ENCODE measurements around the gene FRMD4A.
"Not testable (repeated sequence)": the region's sequence is repeated elsewhere in the genome, so short reads cannot be mapped to it uniquely, and the experiment has no call there.

The FRMD4A gene

GRCh38 chr10:13767676-13768178 lies 563.0 kb downstream of the FRMD4A start:
- no peak for DNase-seq

- not testable (repeated sequence) for DNase-seq
Observed at GRCh38 chr10:13767148-13767547, 563.6 kb downstream of the FRMD4A start.

GRCh38 chr10:13765641-13766341 lies 564.9 kb downstream of the FRMD4A start:
- DNase-seq = no peak

- no peak for DNase-seq
Observed at GRCh38 chr10:13761490-13762091, 569.1 kb downstream of the FRMD4A start.

GRCh38 chr10:13759168-13759567 lies 571.6 kb downstream of the FRMD4A start:
- no peak for DNase-seq

GRCh38 chr10:13758756-13759155 lies 572.0 kb downstream of the FRMD4A start:
- no peak for DNase-seq

- DNase-seq = no peak
Observed at GRCh38 chr10:13758312-13758711, 572.4 kb downstream of the FRMD4A start.

- no peak for DNase-seq
Observed at GRCh38 chr10:13754277-13754676, 576.4 kb downstream of the FRMD4A start.

GRCh38 chr10:13751191-13751764 lies 579.4 kb downstream of the FRMD4A start:
- no peak for DNase-seq

- DNase-seq = no peak
Observed at GRCh38 chr10:13750299-13751190, 580.2 kb downstream of the FRMD4A start.

GRCh38 chr10:13745271-13745670 lies 585.5 kb downstream of the FRMD4A start:
- no peak for DNase-seq

GRCh38 chr10:13743963-13744362 lies 586.8 kb downstream of the FRMD4A start:
- no peak for DNase-seq

GRCh38 chr10:13743101-13743693 lies 587.5 kb downstream of the FRMD4A start:
- DNase-seq = no peak

GRCh38 chr10:13741438-13741837 lies 589.3 kb downstream of the FRMD4A start:
- DNase-seq = no peak

GRCh38 chr10:13740461-13740860 lies 590.3 kb downstream of the FRMD4A start:
- DNase-seq = no peak

- DNase-seq = no peak
Observed at GRCh38 chr10:13739183-13739582, 591.5 kb downstream of the FRMD4A start.

GRCh38 chr10:13736506-13736905 lies 594.2 kb downstream of the FRMD4A start:
- DNase-seq = no peak

GRCh38 chr10:13734151-13734550 lies 596.6 kb downstream of the FRMD4A start:
- no peak for DNase-seq

- no peak for DNase-seq
Observed at GRCh38 chr10:13733071-13733470, 597.7 kb downstream of the FRMD4A start.

- no peak for DNase-seq
Observed at GRCh38 chr10:13732465-13732881, 598.3 kb downstream of the FRMD4A start.

GRCh38 chr10:13731799-13732198 lies 598.9 kb downstream of the FRMD4A start:
- DNase-seq = no peak

- no peak for DNase-seq
Observed at GRCh38 chr10:13730956-13731355, 599.8 kb downstream of the FRMD4A start.

- no peak for DNase-seq
Observed at GRCh38 chr10:13730306-13730652, 600.4 kb downstream of the FRMD4A start.

Measured in NCI-H446 (cell line).